HepG2 (cell line): Measurements from ENCODE around the gene FRMD4B. TPM values are rescaled to one million over a fixed set of nuclear protein-coding genes. Genes with fewer than 3 reads are reported as not detected.

Experiments
- ATAC-seq: fragments of 200-7000 bp; cut with Tn5 transposase; 3 replicates; pipeline ENCODE4 v1.9.1; 2020; ENCODE audit warnings: mild to moderate bottlenecking, moderate library complexity
- BruUV-seq: library from RNA; stranded (reverse); fragments of 400-500 nt; replicated peaks from 2 replicates; lab custom pipeline; 2021; lab: Mats Ljungman, UMichigan
- CTCF ChIA-PET: fragments of 300-600 bp; formaldehyde crosslinking; extraction: SDS; loops from one replicate; lab custom pipeline; 2021; ENCODE audit warnings: low total read pairs, inconsistent platforms, low intra/inter-chr PET ratio; lab: Yijun Ruan, JAX
- POLR2A ChIA-PET: fragments of 350-600 bp; sonication (Branson Sonifier 250); formaldehyde crosslinking; loops from one replicate; lab custom pipeline; 2020; ENCODE audit warnings: antibody characterized with exemption, inconsistent platforms; lab: Yijun Ruan, JAX
- DNase-seq: peaks from one replicate; pipeline ENCODE4 v3.0.0-alpha.2; 2015; ENCODE audit warnings: low spot score
- FAIRE-seq: peaks from 3 replicates; lab custom pipeline; 2011; peaks lifted over from hg19 to GRCh38; lab: Jason Lieb, UNC
- H2AFZ ChIP-seq: one replicate; pipeline ENCODE4 v1.6.1; 2011; ENCODE audit warnings: low read length, inconsistent platforms
- H3K27ac ChIP-seq: fragments of 300-600 bp; 3 replicates; pipeline ENCODE4 v1.8.0; 2011; ENCODE audit warnings: mixed run types, mild to moderate bottlenecking, mixed read lengths, low read length, inconsistent platforms; ENCODE audit not compliant: insufficient read depth; ENCODE audit errors: extremely low read length
- H3K27me3 ChIP-seq, 2 experiments: fragments of 200-600 bp in 1 of 2; 2 replicates in 1 of 2; 3 replicates in 1 of 2; pipeline versions ENCODE4 v1.6.0 to v1.8.0; 2011; ENCODE audit warnings: low read length in 2 of 2, mild to moderate bottlenecking in 2 of 2, moderate library complexity in 2 of 2, inconsistent platforms in 1 of 2; ENCODE audit not compliant: insufficient read depth in 2 of 2, control insufficient read depth in 1 of 2
- H3K36me3 ChIP-seq, 2 experiments: fragments of 200-600 bp in 1 of 2; replicated peaks in 1 of 2; 2 replicates in 1 of 2; 3 replicates in 1 of 2; pipeline versions ENCODE4 v1.5.1 to v1.8.0; 2011; ENCODE audit warnings: low read length in 2 of 2, inconsistent platforms in 1 of 2; ENCODE audit not compliant: insufficient read depth in 2 of 2, control insufficient read depth in 1 of 2
- H3K4me1 ChIP-seq: 2 replicates; pipeline ENCODE4 v1.5.1; 2012; ENCODE audit warnings: low read length, inconsistent platforms; ENCODE audit not compliant: insufficient read depth
- H3K4me2 ChIP-seq: 2 replicates; pipeline ENCODE4 v1.6.0; 2011; ENCODE audit warnings: low read depth, low read length, inconsistent platforms
- H3K4me3 ChIP-seq, 3 experiments: fragments of 200-600 bp in 1 of 3; sonication (generic), shearing (Covaris generic) in 1 of 3; replicated peaks in 1 of 3; 2 replicates each; pipeline ENCODE4 v1.5.1; 2011 to 2016; ENCODE audit warnings: low read length in 3 of 3, inconsistent platforms in 2 of 3, low read depth in 2 of 3, mild to moderate bottlenecking in 2 of 3, control low read depth in 1 of 3, mixed read lengths in 1 of 3; ENCODE audit not compliant: insufficient read depth in 1 of 3
- H3K79me2 ChIP-seq: one replicate; pipeline ENCODE4 v1.6.1; 2011; ENCODE audit warnings: low read length, inconsistent platforms; ENCODE audit not compliant: insufficient read depth
- H3K9ac ChIP-seq: 2 replicates; pipeline ENCODE4 v1.6.0; 2011; ENCODE audit warnings: mild to moderate bottlenecking, low read depth, low read length, inconsistent platforms; ENCODE audit not compliant: insufficient read depth
- H3K9me3 ChIP-seq: 2 replicates; pipeline ENCODE4 v1.5.1; 2012; ENCODE audit warnings: mild to moderate bottlenecking, low read length
- H4K20me1 ChIP-seq: 2 replicates; pipeline ENCODE4 v1.6.0; 2011; ENCODE audit warnings: inconsistent platforms, mild to moderate bottlenecking, low read length, moderate library complexity; ENCODE audit not compliant: insufficient read depth
- BHLHE40 ChIP-seq: IDR thresholded peaks from 2 replicates; pipeline ENCODE4 v1.6.1; 2011; ENCODE audit warnings: low read length, improper control_type of control experiment
- IRX3 ChIP-seq: sonication (generic); formaldehyde crosslinking; IDR thresholded peaks from 2 replicates; pipeline ENCODE4 v1.8.1; 2023; ENCODE audit warnings: mild to moderate bottlenecking, low read depth, missing genetic modification reagents, borderline replicate concordance
- KLF6 ChIP-seq: IDR thresholded peaks from 2 replicates; pipeline ENCODE4 v1.8.0; 2016; ENCODE audit warnings: missing biosample characterization, missing genetic modification reagents
- MLLT10 ChIP-seq: sonication (generic); formaldehyde crosslinking; IDR thresholded peaks from 2 replicates; pipeline ENCODE4 v1.4.0; 2020; ENCODE audit warnings: missing genetic modification reagents
- PAWR ChIP-seq: sonication (generic); formaldehyde crosslinking; IDR thresholded peaks from 2 replicates; pipeline ENCODE4 v1.4.0; 2020; ENCODE audit warnings: missing genetic modification reagents, mild to moderate bottlenecking, borderline replicate concordance
- SAFB2 ChIP-seq: sonication (generic); formaldehyde crosslinking; IDR thresholded peaks from 2 replicates; pipeline ENCODE4 v1.5.1; 2020; ENCODE audit warnings: missing genetic modification reagents, low read depth, mild to moderate bottlenecking, borderline replicate concordance
- SIN3B ChIP-seq: fragments of 150-350 bp; IDR thresholded peaks from 2 replicates; pipeline ENCODE4 v1.6.1; 2014; ENCODE audit warnings: low read length
- SMYD3 ChIP-seq: sonication (generic); formaldehyde crosslinking; IDR thresholded peaks from 2 replicates; pipeline ENCODE4 v1.8.1; 2023; ENCODE audit warnings: mild to moderate bottlenecking, missing genetic modification reagents
- ZNF160 ChIP-seq: sonication (generic); formaldehyde crosslinking; IDR thresholded peaks from 2 replicates; pipeline ENCODE4 v1.8.0; 2022; ENCODE audit warnings: mild to moderate bottlenecking, inconsistent platforms, missing genetic modification reagents
- ZNF431 ChIP-seq: sonication (generic); formaldehyde crosslinking; IDR thresholded peaks from 2 replicates; pipeline ENCODE4 v1.9.0; 2022; ENCODE audit warnings: missing genetic modification reagents, low read depth, mild to moderate bottlenecking, borderline replicate concordance
- ZNF441 ChIP-seq: sonication (generic); formaldehyde crosslinking; IDR thresholded peaks from 2 replicates; pipeline ENCODE4 v1.7.0; 2021; ENCODE audit warnings: missing genetic modification reagents, borderline replicate concordance
- ZNF615 ChIP-seq: sonication (generic); formaldehyde crosslinking; IDR thresholded peaks from 2 replicates; pipeline ENCODE4 v1.5.0; 2020; ENCODE audit warnings: mild to moderate bottlenecking, missing genetic modification reagents, borderline replicate concordance
- WGBS: methylation state at CpG from one replicate; pipeline ENCODE4 v1.1.6; 2017; ENCODE audit warnings: low lambda C conversion rate; 5-methylcytosine and 5-hydroxymethylcytosine counted together
- in situ Hi-C: cut with HindIII; loops from 2 replicates; pipeline ENCODE4 v1.10.0; 2017; ENCODE audit warnings: low pct_unique_long_range_greater_than_20kb; ENCODE audit not compliant: extremely low pct_ligation_motif_present
- intact Hi-C: fragments of 100-400 bp; cut with micrococcal nuclease; formaldehyde crosslinking; loops from one replicate; pipeline ENCODE4 v1.10.0; 2022; ENCODE audit not compliant: unreplicated experiment
- polyA plus RNA-seq, 8 experiments: library from polyadenylated mRNA; depleted of rRNA in 3 of 8; stranded (reverse) in 7 of 8; unstranded in 1 of 8; fragments of >200 nt; fragmentation: Illumina TruSeq in 4 of 8; extraction: Trizol in 4 of 8; gene quantifications; 2 replicates each; pipeline versions ENCODE4 v1.2.1 to v1.2.3, GENCODE V29; 2011 to 2016; ENCODE audit warnings: low read depth in 4 of 8, missing spikeins in 1 of 8, mixed read lengths in 1 of 8; ENCODE audit not compliant: insufficient read depth in 1 of 8
- total RNA-seq, 5 experiments: library from RNA; depleted of rRNA; stranded (reverse); fragments of >200 nt; fragmentation: Illumina TruSeq; extraction: Trizol; gene quantifications; 2 replicates each; pipeline ENCODE4 v1.2.3, GENCODE V29; 2016; ENCODE audit warnings: low read depth in 1 of 5

The FRMD4B gene
- total and polyA plus RNA-seq, 2 of the 13 experiments (the other 11 are each of a cell fraction or from before 2014, with no cell fraction given), result 3.0 to 3.3 TPM

GRCh38 chr3:69193749-69194148, 192.1 kb downstream of the FRMD4B start:
- intact Hi-C loops, result no loop called here
- WGBS, result 91% methylated on average over 3 of the region's 3 CpGs
- TF ChIP-seq ZNF431 (CRISPR knock-in tag), result no peak
- no peak for TF ChIP-seq ZNF441 (CRISPR knock-in tag)
- TF ChIP-seq MLLT10 (CRISPR knock-in tag), result no peak
- no peak for TF ChIP-seq ZNF160 (CRISPR knock-in tag)
- no peak for TF ChIP-seq PAWR (CRISPR knock-in tag)
- no peak for TF ChIP-seq SMYD3 (CRISPR knock-in tag)
- no peak for TF ChIP-seq SIN3B
- TF ChIP-seq KLF6, result no peak
- no peak for TF ChIP-seq IRX3 (CRISPR knock-in tag)
- TF ChIP-seq ZNF615, result no peak
- TF ChIP-seq SAFB2 (CRISPR knock-in tag), result no peak
- TF ChIP-seq BHLHE40, result no peak
- TF ChIP-seq, all 625 proteins: peak for 0
- DNase-seq (no peak), FAIRE-seq (no peak), ATAC-seq (no peak)
- no peaks in the 10 kb centered on the region for H3K4me1 ChIP-seq
- CTCF ChIA-PET, result no interaction called here
- no peaks in the 10 kb centered on the region for H3K27me3 ChIP-seq
- no peaks in the 10 kb centered on the region for H3K9me3 ChIP-seq
- no peak overlapping the region for H3K4me3 ChIP-seq
- H4K20me1 ChIP-seq, result no peaks in the 10 kb centered on the region
- H3K27ac ChIP-seq, result no peak overlapping the region
- H2AFZ ChIP-seq, result no peak overlapping the region
- H3K4me2 ChIP-seq, result no peak overlapping the region
- in situ Hi-C loops, result no loop called here
- H3K36me3 ChIP-seq, result peaks cover 3 to 4% of the 10 kb centered on the region in 2 experiments; a peak in 3 of 5 replicates
- H3K79me2 ChIP-seq, result no peaks in the 10 kb centered on the region
- POLR2A ChIA-PET, result no interaction called here
- H3K9ac ChIP-seq, result no peak overlapping the region
- BruUV-seq, result no TSS peak
